IPS DF 19.7 (cell line): ENCODE measurements around the gene PTBP1.

Experiments used
- DNase-seq: peaks from one replicate; pipeline ENCODE4 v3.0.0-alpha.2; 2013; ENCODE audit warnings: low read depth, low spot score

PTBP1 gene

GRCh38 chr19:772730-773436 is 24.4 kb upstream of the PTBP1 start:
- DNase-seq: no peak

DNA sequence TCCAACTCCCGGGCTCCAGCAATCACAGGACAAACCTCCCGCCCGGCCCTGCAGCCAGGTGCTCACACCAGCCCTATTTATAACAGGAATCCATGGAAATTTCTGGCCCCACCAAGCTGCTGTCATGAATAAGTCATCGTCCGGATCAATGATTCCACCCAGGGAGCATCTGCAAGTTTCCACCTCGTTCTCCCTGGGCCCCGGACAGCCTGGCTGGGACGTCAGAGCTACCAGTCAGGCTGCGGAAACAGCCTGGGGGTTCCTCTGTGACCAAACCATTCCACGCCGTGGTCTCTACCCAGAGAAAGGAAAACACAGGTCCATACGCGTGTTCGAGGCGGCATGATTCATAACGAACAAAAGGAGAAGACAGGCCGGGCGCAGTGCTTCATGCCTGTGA is 20.7 kb upstream of the PTBP1 start:
- DNase-seq: no peak

DNA sequence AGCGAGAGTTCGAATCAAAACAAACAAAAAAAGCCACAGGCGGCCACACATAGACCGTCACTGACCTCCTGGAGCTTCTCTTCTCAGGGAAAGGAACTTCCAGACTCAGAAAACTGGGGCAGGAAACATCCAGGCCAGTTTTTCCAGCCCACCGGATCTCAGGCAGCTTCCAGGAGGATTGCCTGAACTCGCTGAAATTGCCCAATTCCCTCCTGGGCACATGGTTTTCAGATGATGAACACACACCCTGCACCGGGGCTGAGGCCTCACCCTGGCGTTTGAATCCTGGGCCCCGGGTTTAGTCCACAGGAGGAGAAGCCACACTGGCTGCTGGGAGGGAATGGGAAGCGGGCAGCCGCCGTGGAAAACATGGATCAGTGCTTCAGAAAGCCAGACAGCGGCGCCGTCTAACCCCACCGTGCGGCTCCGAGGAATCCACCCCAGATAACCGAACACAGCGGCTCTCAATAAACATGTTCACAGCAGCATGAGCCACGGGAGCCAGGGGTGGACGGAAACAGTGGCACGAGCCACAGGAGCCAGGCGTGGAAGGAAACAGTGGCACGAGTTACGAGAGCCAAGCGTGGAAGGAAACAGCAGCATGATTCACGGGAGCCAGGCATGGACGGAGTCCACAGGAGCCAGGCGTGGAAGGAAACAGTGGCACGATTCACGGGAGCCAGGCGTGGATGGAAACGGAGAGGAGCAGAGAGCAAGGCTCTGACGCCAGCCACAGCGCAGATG is 18.2 kb upstream of the PTBP1 start:
- DNase-seq: no peak

DNA sequence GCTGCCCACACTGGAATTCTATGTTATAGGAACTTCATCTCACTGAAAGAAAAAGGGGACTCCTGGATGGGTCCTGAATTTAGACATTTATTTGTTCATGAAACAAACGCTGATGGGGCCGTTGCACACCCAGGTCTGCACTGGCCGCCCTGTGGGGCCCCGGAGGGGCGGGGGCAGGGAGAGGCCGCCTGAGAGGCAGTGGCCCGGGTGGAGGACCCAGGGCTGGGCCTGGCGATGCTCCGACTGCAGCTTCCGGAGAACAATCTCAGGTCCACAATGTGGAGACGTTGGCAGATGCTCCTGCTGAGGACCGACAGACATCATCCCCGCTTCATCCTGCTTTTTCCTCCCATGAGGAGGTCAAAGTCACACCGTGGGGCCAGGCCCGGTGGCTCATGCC is 16.3 kb upstream of the PTBP1 start:
- no peak for DNase-seq

GRCh38 chr19:781800-782184 is 15.5 kb upstream of the PTBP1 start:
- no peak for DNase-seq

DNA sequence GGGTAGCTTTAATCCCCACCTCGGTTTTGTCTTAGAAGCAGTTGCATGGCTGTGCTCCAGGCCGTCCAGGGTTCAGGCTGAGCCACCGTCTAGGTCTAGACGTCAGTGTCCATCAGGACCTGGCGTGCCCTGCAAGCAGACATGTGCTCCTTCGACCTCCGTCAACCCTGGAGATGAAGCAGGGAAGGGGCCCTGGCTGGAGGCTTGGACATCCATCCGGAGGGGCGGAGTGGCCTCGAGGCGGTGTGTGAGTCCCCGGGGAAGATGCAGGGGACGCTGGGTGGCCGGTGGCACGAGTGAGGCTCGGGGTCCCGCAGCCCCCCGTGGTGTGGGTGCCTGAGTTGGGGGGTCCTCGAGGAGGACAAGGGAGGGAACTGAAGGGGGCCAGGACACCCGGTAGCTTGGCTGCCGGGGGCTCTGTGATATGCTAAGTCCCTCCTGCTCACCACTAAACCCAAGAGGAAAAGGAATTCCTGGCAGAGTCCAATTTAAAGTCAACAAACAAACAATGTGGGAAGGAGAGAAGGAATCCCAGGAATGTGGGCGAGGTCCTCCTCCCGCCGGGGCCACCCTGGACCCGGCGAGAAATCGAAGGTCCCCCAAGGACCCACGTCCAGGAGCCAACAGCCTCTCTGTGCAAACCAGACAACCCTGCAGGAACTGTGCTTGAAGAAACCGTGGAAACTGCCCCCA is 14.9 kb upstream of the PTBP1 start:
- peak; percentile 73 for DNase-seq

GRCh38 chr19:782878-783668 is 14.2 kb upstream of the PTBP1 start:
- DNase-seq: no peak

DNA sequence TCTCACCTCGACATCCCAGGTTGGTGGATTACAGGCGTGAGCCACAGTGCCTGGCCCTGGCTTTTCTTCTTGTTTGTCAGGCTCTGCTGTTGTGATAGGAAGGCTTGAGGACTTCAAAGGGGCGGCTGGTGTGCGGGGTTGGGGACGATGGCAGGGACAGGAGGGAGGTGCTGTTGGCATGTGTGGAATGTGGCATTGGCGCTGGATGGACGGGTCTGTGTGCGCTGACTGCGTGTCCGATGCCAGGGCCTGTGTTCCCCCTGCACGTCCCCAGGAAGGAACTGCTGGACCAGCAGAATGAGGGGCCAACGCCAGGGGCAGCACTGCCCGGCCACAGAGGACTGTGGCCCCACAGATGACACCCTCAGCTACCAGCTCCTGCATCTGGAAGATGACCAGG is 12.7 kb upstream of the PTBP1 start:
- DNase-seq: no peak

- no peak for DNase-seq
These were observed 9.7 kb upstream of the PTBP1 start for GRCh38 chr19:787536-787935.

DNA sequence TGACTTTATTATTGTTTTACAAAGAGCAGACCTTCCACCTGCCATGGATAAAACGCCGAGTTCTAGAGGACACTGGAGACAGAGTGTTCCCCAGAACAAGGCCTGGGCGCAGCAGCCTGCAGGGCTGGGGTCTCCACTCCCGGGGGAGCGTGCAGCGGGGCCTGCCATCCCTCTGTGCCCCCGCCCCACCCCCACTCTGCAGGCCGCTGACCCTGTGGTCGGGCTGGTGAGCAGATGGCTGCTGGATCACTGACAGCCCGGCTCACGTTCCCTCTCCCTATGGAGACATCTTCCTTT is 8.6 kb upstream of the PTBP1 start:
- DNase-seq: no peak

DNA sequence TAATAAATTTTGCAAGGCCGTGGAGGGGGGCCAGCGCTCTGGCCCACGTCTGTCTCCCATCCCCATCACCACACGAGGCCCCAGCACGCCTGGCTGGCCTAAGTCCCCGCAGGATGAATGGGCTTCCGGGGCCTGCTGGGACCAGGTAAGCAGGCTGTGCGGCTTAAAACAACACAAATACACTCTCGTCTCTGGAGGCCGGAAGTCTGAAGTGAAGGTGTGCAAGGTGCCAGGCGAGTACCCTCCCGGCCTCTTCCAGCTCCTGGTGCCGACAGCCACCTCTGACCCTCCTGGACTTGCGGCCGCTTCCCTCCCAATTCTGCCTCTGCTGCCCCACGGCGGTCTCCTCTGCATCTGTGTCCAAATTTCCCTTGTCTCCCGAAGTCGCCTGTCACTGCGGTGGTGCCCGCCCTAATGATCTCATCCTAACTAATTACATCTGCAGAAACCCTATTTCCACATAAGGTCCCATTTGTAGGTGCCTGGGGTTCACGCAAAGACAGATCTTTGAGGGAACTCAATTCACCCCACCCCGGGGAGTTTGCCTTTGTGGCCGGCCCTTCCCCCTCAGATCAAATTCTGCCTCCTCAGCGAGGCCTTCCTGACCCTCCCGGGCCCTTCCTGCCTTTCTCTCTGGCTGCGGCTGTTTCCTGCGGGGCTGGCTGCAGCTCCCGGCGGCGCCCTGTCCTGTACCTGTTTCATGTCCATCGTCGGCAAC is 8.1 kb upstream of the PTBP1 start:
- DNase-seq: no peak

GRCh38 chr19:789701-790060 is 7.6 kb upstream of the PTBP1 start:
- DNase-seq: no peak

GRCh38 chr19:791007-791566 is 6.2 kb upstream of the PTBP1 start:
- no peak for DNase-seq

- DNase-seq: no peak
These were observed 5.5 kb upstream of the PTBP1 start for GRCh38 chr19:791567-792305.

DNA sequence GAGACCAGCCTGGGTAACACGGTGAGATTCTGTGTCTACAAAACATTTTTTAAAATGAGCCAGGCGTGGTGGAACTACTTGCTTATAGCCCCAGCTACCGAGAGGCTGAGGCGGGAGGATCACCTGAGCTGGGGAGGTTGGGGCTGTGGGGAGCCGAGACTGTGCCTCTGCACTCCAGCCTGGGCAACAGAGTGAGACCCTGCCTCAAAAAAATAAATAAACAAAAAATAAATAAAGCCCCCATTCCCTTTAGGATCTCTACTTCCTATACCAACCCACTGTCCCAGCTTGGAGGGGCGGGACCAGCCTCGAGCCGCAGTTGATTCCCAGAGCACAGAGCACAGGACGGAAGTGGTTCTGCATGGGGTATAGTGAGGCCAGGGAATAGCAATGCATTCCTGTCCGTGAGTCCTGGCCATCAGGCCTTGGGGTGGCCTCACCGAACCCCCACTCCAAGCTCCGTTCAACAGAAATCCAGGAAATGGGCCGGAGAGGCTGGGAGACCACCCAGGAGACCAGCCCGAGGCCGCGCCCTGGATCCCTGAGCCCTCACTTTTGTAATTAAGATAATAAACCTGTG is 4.9 kb upstream of the PTBP1 start:
- no peak for DNase-seq

DNA sequence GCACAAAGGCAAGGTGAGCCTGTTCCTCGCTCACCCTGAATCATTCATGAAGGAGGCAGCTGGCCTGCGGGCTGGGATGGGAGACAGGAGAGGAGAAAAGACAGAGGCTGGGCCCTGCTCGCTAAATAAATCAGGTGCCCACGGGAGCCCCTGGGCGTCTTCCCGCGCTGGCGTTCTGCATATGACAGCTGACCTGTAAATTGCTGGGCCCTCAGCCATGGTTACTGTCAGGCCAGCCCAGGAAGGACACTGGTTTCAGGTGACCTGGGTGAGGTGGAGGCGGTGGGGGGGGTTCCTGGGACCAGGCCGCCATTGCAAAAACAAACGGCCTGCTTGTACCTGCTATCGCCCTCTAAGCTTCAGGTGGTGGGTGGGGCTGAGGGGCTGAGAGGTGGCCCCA is 3.4 kb upstream of the PTBP1 start:
- no peak for DNase-seq

GRCh38 chr19:795073-795611 is 2.1 kb upstream of the PTBP1 start:
- DNase-seq: no peak

- DNase-seq: no peak
These were observed 1.3 kb upstream of the PTBP1 start for GRCh38 chr19:795691-796581.
